Hepatocyte (in vitro differentiated cells): Measurements from ENCODE around the gene DCLK2.

Experiments used
- EZH2 ChIP-seq: fragments of 200-600 bp; sonication (generic); IDR thresholded peaks from 2 replicates; pipeline ENCODE4 v1.6.1; 2016; ENCODE audit warnings: antibody characterized with exemption, mild to moderate bottlenecking, borderline replicate concordance
- EZH2phosphoT487 ChIP-seq: fragments of 200-600 bp; sonication (generic); IDR thresholded peaks from one replicate; pipeline ENCODE4 v1.6.1; 2018; ENCODE audit warnings: antibody characterized with exemption, mild to moderate bottlenecking, low read depth, moderate library complexity; ENCODE audit not compliant: unreplicated experiment, severe bottlenecking
- TF ChIP-seq, protein P1 (sequence below): fragments of 200-600 bp; sonication (generic); IDR thresholded peaks from 2 replicates; pipeline ENCODE4 v1.5.1; 2016; ENCODE audit warnings: antibody characterized with exemption, mild to moderate bottlenecking; ENCODE audit not compliant: poor library complexity

DNA sequence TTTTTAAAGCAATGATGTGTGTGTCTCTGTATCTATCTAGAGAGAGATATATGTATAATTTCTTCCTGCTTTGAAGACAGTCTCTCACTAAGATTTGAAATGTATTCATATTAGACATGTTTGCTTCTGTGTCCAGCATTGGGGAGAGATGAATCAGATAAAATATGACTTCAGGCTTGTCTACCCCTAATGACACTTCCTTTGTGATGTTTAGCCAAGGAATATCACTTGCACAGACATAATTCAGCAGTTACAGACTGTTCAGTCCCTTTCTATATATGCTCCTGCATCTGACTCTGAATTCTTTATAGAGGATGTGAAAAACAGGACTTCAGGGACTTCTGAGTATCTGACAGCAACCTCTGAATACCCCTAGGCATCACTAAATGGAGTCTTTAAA is 158.4 kb downstream of the DCLK2 start:
- TF ChIP-seq, protein P1, sequence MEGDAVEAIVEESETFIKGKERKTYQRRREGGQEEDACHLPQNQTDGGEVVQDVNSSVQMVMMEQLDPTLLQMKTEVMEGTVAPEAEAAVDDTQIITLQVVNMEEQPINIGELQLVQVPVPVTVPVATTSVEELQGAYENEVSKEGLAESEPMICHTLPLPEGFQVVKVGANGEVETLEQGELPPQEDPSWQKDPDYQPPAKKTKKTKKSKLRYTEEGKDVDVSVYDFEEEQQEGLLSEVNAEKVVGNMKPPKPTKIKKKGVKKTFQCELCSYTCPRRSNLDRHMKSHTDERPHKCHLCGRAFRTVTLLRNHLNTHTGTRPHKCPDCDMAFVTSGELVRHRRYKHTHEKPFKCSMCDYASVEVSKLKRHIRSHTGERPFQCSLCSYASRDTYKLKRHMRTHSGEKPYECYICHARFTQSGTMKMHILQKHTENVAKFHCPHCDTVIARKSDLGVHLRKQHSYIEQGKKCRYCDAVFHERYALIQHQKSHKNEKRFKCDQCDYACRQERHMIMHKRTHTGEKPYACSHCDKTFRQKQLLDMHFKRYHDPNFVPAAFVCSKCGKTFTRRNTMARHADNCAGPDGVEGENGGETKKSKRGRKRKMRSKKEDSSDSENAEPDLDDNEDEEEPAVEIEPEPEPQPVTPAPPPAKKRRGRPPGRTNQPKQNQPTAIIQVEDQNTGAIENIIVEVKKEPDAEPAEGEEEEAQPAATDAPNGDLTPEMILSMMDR: no peak
- TF ChIP-seq EZH2phosphoT487: no peak
- no peak for TF ChIP-seq EZH2
